ENCODE results near the gene RUNX1.
"Not testable (repeated sequence)": the region's sequence is repeated elsewhere in the genome, so short reads cannot be mapped to it uniquely, and the experiment has no call there.

Gene RUNX1

DNA sequence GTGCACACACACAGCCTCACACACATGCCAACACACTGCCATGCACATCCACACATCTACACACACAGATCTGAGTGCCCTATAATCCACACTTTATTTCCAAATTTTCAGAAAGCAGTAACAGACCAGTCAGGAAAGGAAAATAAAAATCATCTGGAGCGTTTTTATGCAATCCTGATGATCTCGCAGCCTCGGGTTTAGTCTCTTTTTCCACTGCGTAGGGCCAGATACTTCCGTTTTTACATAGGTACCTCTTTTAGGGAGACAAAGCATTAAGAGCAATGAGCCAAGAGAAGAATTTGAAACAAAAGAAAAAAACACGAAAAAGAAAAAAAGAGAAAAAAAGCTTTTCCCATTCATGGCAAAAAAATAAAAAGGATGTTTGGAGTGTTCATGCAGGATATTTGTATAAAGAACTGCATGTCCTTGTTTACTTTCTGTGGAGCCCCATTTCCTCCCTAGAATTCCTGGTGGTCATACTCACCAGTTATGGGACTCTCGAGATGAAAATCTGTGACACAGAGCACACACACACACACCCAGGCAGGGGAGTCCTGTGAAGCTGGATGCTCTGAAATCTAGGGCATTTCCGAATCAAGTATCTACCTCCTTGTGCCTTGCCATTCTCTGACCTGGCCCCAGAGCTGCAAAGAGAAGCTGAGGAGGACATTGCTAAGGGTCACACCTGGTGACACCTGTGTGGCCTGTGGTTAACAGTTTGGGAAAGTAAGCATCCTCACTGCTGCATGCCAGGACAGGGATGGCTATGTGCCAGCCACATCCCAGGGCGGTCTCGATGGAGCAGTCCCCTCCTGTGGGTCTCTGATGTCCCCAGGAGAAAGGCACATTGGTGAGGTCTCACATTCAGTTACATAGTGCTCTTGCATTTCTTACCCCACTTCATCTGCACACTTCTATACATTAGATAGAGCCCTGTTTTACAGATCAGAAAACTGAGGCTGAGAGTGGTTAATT, 83.6 kb downstream of the RUNX1 start:
- TF ChIP-seq POLR2A (IDR thresholded peaks at IDR 0.05; ENCODE audit: low read depth, low read length), result no peak
- peak; percentile 59 for DNase-seq (ENCODE audit: insufficient read length, low spot score)
- FAIRE-seq, result no peak

DNA sequence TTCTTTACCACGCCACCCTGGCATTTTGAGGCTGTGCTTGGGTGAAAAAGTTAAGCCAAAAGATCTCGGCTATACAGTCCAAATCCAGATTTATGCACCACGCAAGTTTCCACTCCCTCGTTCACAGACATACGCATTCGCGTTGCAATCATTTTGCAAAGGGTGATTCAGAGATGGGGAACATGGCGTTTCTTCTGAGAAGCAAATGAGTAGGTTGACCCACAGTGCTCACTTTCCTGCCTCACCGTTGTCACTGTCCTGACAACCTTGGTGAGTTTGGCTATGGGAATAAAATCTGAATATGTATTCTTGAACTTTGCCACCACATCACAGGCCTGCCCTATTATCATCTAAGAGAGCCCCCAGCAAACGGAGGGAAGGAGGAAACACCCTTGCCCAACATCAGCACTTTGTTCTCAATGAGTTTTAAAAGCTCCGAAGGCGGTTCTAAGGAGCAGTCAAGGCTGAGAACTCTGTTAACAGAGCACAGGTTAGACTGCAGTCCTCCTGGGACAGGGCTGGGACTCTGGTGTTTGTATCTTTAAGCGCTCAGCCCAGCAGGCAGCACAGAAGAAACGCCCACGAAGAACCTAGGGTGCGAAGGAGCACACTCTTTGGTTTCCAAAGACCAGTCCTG, 86.4 kb downstream of the RUNX1 start:
- FAIRE-seq, result no peak
- no peak for TF ChIP-seq POLR2A (IDR thresholded peaks at IDR 0.05; ENCODE audit: low read depth, low read length)
- no peak for DNase-seq (ENCODE audit: insufficient read length, low spot score)

DNA sequence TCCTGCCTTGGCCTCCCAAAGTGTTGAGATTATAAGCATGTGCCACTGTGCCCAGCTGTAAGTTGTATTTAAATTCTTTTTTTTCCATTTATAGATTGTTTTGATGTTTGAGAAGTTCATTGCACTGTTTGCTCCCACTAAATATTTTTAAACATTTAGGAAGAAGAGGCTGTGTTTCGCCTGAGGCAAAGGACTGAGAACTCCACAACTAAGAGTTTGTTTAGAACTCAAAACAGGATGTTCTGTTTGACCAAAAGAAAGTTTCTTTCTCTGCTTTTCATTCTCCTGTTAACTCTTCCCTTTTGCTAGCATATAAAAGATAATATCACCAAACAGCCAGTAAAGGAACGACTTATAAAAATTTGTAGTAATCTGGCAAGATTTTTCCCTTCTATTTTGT, 87.0 kb downstream of the RUNX1 start:
- FAIRE-seq (no peak), DNase-seq (ENCODE audit: insufficient read length, low spot score) (no peak)
- TF ChIP-seq POLR2A (IDR thresholded peaks at IDR 0.05; ENCODE audit: low read depth, low read length), result no peak

DNA sequence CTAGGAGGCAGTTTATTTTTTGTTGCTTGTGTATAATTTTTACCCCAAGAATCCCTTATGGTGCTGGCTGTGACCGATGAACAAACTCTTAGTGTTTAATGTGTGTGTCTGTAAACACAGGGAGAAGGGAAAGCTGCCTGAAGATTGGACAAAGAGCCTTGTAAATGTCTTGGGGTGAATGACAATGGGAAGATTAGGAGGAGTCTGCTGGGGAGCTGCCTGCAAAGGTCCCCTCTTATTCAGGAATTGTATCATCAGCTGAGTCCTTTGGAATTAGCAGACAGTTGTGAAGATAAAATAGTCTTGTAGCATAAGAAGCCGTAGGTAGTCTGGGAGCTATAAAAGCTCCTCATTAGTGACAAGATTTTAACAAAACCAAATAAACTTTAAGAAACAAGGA, 88.4 kb downstream of the RUNX1 start:
- no peak for FAIRE-seq
- TF ChIP-seq POLR2A (IDR thresholded peaks at IDR 0.05; ENCODE audit: low read depth, low read length), result no peak
- no peak for DNase-seq (ENCODE audit: insufficient read length, low spot score)

DNA sequence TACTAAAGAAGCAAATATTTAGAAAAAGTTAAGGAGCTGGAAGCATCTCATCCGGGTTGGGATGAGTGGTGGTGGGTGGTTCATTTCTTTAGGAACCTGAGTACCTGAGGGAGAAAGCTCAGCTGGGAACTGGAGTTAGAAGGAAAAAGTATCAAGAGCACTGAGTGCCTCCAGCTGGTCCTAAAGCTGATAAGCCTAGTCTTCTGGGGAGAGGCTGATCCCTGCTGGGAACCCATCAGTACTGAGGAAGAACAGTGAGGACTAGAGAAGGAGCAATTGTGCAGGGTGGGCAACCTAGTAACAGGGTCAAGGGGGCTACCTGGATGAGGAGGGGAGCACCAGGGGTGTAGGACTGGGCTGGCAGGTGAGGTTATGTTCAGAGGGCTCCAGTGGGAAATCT, 89.5 kb downstream of the RUNX1 start:
- no peak for DNase-seq (ENCODE audit: insufficient read length, low spot score)
- TF ChIP-seq POLR2A (IDR thresholded peaks at IDR 0.05; ENCODE audit: low read depth, low read length), result no peak
- FAIRE-seq, result no peak

DNA sequence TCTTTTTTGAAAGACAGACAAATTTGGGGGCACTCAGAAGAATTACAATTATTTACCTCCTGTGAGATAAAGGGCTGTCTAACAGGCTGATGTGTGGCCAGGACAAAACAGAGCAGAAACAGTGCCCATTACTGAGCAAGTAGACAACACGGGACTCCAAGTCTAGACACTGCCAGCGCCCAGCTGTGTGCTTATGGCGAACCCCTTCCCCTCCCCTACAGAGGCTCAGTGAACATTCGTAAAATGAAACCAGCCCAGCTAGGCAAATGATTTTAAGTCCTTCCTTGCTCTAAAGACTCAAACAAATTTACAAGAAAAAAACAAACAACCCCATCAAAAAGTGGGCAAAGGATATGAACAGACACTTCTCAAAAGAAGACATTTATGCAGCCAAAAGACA, 91.1 kb downstream of the RUNX1 start:
- TF ChIP-seq POLR2A (IDR thresholded peaks at IDR 0.05; ENCODE audit: low read depth, low read length), result no peak
- FAIRE-seq (no peak), DNase-seq (ENCODE audit: insufficient read length, low spot score) (no peak)

DNA sequence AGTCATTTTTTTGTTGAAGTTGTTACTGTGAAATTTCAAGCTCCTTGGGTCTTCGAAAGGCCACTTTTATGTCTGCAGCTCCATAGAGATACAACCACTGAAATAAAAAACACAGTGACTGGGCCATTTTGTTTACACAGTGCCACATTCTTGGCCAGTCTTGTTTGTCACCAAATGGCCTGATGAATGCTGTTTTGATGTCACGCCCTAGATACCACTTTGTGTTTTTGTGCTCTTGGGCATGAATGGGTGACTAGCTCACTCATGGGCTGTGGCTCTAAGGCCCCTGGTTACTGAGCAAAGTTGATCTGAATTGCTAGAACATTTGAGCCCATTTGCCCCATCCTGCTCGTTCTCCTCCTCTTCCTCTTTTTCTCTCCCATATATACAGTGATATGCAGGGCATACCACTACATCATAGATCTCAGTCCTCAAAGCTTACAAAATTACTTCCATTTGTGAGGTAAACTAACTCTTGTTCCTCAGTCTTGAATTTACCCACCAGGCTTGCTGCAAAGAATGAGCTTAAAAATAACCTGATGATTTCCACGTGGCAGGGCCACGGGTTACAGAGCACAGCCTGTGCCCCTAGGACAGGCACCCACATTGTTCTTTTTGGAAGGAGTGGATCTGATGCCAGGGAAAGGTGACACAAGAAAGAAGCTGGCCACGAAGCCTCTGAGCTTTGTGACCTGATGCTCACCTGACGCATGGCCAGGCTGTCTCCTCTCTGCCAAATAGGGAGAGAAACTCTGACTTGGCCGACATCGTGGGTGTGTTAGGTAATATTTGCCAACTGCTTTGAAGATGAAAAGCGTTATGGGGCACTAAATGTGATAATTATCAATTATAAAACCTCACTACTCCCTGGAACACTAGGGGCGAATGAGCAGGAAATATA, 92.4 kb downstream of the RUNX1 start:
- FAIRE-seq (no peak), DNase-seq (ENCODE audit: insufficient read length, low spot score) (no peak)
- no peak for TF ChIP-seq POLR2A (IDR thresholded peaks at IDR 0.05; ENCODE audit: low read depth, low read length)

DNA sequence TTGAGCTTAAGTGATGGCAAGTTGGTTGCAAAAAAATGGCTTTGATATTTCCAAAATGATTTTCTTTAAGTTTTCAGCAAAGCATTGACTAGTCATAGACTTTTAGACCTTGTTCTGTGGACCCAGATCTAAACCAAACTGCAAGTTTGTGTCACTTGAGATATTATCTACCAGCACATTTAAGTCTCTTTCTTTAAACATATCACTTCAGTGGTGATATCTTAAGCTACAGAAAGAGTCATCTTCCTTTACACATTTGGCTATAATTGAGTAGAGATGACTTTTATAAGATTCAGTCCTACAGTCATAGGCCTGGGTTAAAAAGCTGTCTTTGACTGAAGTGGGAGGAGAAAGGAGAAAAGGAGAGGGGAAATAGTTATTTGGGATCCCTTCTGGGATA, 95.2 kb downstream of the RUNX1 start:
- no peak for FAIRE-seq
- no peak for DNase-seq (ENCODE audit: insufficient read length, low spot score)
- TF ChIP-seq POLR2A (IDR thresholded peaks at IDR 0.05; ENCODE audit: low read depth, low read length), result no peak

DNA sequence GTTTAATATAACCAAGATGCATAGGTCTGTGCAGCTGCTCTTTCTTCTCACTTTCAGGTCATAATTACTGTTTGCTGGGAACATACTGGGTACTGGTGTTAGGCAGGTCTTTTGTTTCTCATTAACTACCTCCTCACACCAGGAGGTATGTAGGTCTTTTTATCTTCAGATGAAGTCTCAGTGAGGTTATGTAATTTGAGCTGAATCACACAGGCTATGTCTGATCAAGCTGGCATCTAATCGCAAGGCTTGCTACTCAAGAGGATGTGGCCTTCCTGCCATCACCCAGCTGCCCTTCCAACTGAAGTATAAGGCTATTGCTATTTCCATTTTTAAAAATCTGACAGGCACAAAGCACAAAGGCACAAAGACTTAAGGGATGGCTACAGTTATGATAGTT, 96.4 kb downstream of the RUNX1 start:
- DNase-seq (ENCODE audit: insufficient read length, low spot score) (no peak), FAIRE-seq (no peak)
- TF ChIP-seq POLR2A (IDR thresholded peaks at IDR 0.05; ENCODE audit: low read depth, low read length), result no peak

DNA sequence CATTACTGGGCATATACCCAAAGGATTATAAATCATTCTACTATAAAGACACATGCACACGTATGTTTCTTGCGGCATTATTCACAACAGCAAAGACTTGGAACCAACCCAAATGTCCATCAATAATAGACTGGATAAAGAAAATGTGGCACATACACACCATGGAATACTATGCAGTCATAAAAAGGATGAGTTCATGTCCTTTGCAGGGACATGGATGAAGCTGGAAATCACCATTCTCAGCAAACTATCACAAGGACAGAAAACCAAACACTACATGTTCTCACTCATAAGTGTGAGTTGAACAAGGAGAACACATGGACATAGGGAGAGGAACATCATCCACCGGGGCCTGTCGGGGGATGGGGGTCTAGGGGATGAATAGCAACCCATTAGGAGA, 97.2 kb downstream of the RUNX1 start:
- FAIRE-seq; DNase-seq (ENCODE audit: insufficient read length, low spot score): not testable (repeated sequence)

DNA sequence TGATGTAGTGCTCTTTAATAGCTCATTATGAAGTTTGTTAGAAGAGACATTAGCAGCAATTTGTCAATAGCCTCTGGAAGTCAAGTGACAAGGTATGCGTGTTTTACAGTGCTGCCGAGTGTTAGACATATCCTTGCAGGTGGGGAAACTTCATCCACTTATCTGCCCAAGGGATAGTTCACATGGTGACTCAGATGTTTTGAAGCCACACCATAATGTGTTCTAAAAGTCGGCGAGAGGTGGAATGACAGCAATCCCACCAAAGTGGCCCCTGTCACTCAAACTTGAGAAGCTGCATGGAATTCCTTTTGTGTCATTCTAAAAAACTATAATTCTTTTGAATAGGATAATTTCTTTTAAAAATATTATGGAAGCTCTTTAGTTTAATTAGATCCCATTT, 98.1 kb downstream of the RUNX1 start:
- FAIRE-seq (no peak), DNase-seq (ENCODE audit: insufficient read length, low spot score) (no peak)
- no peak for TF ChIP-seq POLR2A (IDR thresholded peaks at IDR 0.05; ENCODE audit: low read depth, low read length)

DNA sequence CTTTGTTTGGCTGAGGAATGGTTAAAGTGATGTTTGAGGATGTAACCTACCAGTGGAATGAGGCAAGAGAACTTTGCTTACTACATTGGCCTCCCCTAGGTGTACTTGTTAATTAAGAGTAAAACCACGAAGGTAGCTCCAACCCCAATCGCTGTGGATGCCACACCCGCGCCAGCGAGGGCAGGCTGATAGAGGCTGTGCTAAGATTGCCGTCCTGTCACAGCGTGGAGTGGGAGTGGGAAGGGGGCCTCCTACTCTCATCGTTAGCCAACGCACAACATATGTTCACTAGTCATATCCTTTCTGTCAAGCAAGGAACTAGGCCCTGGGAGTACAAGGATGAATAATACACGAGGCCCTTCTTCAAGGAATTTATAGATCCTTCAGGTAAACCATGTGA, 99.6 kb downstream of the RUNX1 start:
- FAIRE-seq (no peak), DNase-seq (ENCODE audit: insufficient read length, low spot score) (no peak)
- no peak for TF ChIP-seq POLR2A (IDR thresholded peaks at IDR 0.05; ENCODE audit: low read depth, low read length)

DNA sequence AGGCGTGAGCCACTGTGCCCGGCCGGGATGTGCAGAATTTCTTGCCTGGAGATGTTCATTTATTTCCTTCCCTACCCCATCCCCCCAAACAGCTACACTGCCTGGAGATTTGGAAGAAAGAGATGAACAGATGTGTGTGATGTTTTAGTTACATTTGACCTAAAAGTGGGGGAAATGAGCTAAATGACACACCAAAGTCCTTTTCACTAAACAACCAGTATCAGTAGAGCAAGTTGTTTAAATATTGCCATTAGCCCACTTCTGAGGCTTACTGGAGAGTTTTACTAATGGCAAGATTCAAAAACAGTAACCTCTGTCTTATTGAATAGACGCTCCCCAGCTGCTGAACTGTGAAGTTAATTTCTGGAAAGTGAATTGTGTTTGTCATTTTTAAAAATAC, 100.1 kb downstream of the RUNX1 start:
- FAIRE-seq (no peak), DNase-seq (ENCODE audit: insufficient read length, low spot score) (no peak)

DNA sequence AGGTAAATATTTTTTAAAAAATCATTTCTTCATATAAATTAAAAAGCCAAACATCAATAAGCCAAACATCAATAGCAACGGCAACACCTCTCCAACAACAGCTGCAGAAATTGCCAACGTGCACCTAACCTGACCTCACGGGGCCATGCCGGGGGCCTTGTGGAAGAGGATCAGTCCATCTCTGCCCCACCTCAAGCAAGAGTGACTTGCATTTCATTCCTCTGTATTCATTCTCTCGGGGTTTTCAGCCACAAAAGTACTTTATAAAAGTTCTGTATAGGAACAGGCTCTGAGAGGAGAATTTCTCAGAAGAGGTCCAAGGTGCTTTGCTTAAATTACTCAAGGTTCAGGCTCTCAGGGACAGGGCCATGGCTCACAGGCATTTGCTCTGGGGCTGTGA, 100.9 kb downstream of the RUNX1 start:
- DNase-seq (ENCODE audit: insufficient read length, low spot score), result no peak
- FAIRE-seq, result no peak
- no peak for TF ChIP-seq POLR2A (IDR thresholded peaks at IDR 0.05; ENCODE audit: low read depth, low read length)

More for the DNA sequence above, 100.1 kb downstream of the RUNX1 start:
- TF ChIP-seq POLR2A (IDR thresholded peaks at IDR 0.05; ENCODE audit: low read depth, low read length), result no peak
